Left lung (tissue), 10 donors: Measurements from ENCODE around the gene DCC. TPM values are rescaled to one million over a fixed set of nuclear protein-coding genes. Genes with fewer than 3 reads are reported as not detected.
A peak's percentile ranks its signal among the peaks of the same experiment; 100 is the strongest.

Source experiments
- ATAC-seq: fragments of 200-7000 bp; cut with Tn5 transposase; one replicate; pipeline ENCODE4 v1.9.1; 2020; ENCODE audit warnings: moderate library complexity
- DNase-seq, 4 donors: peaks; one replicate each; pipeline ENCODE4 v3.0.0-alpha.2; 2013 to 2020
- H3K27ac ChIP-seq, 2 donors: fragments of 200-600 bp; sonication (generic) in 1 of 2; one replicate each; pipeline versions ENCODE4 v1.5.0 to v1.8.0; 2020 to 2021
- H3K27me3 ChIP-seq, 2 donors: fragments of 200-600 bp; sonication (generic) in 1 of 2; one replicate each; pipeline versions ENCODE4 v1.5.0 to v1.8.0; 2020 to 2021
- H3K36me3 ChIP-seq, 2 donors: fragments of 200-600 bp; sonication (generic) in 1 of 2; one replicate each; pipeline versions ENCODE4 v1.5.0 to v1.8.0; 2020 to 2021
- H3K4me1 ChIP-seq, 2 donors: fragments of 200-600 bp; one replicate each; pipeline ENCODE4 v1.8.0; 2021
- H3K4me3 ChIP-seq, 2 donors: fragments of 200-600 bp; sonication (generic) in 1 of 2; one replicate each; pipeline versions ENCODE4 v1.5.0 to v1.8.0; 2020 to 2021; ENCODE audit warnings: mild to moderate bottlenecking in 1 of 2
- H3K9me3 ChIP-seq, 2 donors: fragments of 200-600 bp; sonication (generic) in 1 of 2; one replicate each; pipeline versions ENCODE4 v1.5.0 to v1.8.0; 2020 to 2021
- intact Hi-C, 2 donors: fragments of 100-400 bp; cut with DNase I; formaldehyde crosslinking; loops; one replicate each; pipeline versions ENCODE4 v1.11.2 to v1.14.2; 2022
- polyA plus RNA-seq, 6 donors: library from polyadenylated mRNA; unstranded; fragments of 120-200 nt; gene quantifications; one replicate each; pipeline ENCODE4 v1.2.1, GENCODE V29; 2013; ENCODE audit not compliant: insufficient read length in 6 of 6
- total RNA-seq, 2 donors: library from RNA; stranded (reverse); fragmentation: NEBNext Ultra II Directional; extraction: Animal tissue kit (Norgen Biotek cat#: 25700); gene quantifications; one replicate each; pipeline ENCODE4 v1.2.1, GENCODE V29; 2021
- TF ChIP-seq, protein P1 (sequence below), 2 donors: fragments of 200-600 bp; sonication (generic) in 1 of 2; IDR thresholded peaks; one replicate each; pipeline versions ENCODE4 v1.5.0 to v1.8.0; 2021; ENCODE audit warnings: antibody characterized with exemption in 2 of 2
- donor health status: DM: no; HTN: yes; CAD: no.
- donor health status: DM: no; HTN: no; CAD: no.

DCC gene
- total and polyA plus RNA-seq, 8 donors = 0.61 to 3.5 (median 2.1) TPM

DNA sequence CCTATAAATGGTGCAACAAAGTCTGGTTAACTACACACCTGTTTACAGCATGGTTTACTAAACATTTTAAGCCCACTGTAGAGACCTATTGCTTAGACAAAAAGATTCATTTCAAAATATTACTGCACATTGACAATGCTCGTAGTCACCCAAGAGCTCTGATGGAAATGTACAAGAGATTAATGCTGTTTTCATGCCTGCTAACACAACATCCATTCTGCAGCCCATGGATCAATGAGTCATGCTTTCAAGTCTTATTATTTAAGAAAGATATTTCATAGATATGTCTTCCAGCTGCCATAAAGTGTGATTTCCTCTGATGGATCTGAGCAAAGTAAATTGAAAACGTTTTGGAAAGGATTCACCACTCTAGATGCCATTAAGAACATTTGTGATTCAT, 1103.3 kb downstream of the DCC start:
- Histone ChIP-seq H3K27ac (no peak overlapping the region), H3K9me3 (no peaks in the 10 kb centered on the region), H3K36me3 (no peaks in the 10 kb centered on the region), H3K4me1 (no peaks in the 10 kb centered on the region), H3K27me3 (no peaks in the 10 kb centered on the region), H3K4me3 (no peak overlapping the region)
- intact Hi-C loops = loop anchor here in 1 of 2 donors (10.0 kb wide), 1 partner anchor 59 kb away; no protein-coding TSS in a partner anchor
- TF ChIP-seq, protein P1, sequence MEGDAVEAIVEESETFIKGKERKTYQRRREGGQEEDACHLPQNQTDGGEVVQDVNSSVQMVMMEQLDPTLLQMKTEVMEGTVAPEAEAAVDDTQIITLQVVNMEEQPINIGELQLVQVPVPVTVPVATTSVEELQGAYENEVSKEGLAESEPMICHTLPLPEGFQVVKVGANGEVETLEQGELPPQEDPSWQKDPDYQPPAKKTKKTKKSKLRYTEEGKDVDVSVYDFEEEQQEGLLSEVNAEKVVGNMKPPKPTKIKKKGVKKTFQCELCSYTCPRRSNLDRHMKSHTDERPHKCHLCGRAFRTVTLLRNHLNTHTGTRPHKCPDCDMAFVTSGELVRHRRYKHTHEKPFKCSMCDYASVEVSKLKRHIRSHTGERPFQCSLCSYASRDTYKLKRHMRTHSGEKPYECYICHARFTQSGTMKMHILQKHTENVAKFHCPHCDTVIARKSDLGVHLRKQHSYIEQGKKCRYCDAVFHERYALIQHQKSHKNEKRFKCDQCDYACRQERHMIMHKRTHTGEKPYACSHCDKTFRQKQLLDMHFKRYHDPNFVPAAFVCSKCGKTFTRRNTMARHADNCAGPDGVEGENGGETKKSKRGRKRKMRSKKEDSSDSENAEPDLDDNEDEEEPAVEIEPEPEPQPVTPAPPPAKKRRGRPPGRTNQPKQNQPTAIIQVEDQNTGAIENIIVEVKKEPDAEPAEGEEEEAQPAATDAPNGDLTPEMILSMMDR (IDR thresholded peaks at IDR 0.05) = no peak
- DNase-seq (no peak), ATAC-seq (no peak)

DNA sequence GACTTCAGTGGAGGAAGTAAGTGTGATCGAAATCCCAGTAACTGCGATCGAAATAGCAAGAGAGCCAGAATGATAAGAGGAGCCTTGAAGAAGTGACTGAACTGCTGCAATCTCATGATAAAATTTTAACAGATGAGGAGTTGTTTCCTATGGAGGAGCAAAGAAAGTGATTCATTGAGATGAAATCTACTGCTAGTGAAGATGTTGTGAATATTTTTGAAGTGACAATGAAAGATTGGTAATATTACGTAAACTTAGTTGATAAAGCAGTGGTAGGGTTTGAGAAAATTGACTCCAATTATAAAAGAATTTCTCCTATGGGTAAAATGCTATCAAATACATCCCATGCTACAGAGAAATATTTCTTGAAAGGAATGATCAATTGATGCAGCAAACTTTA, 1103.8 kb downstream of the DCC start:
- no peaks in the 10 kb centered on the region for H3K36me3 ChIP-seq
- H3K27ac ChIP-seq = no peak overlapping the region
- intact Hi-C loops = loop anchor here in 1 of 2 donors (10.0 kb wide), 1 partner anchor 59 kb away; no protein-coding TSS in a partner anchor
- ATAC-seq (no peak), DNase-seq (no peak)
- H3K4me3 ChIP-seq = no peak overlapping the region
- no peaks in the 10 kb centered on the region for H3K9me3 ChIP-seq
- no peaks in the 10 kb centered on the region for H3K4me1 ChIP-seq
- H3K27me3 ChIP-seq = no peaks in the 10 kb centered on the region
- TF ChIP-seq, protein P1 (IDR thresholded peaks at IDR 0.05) = no peak

DNA sequence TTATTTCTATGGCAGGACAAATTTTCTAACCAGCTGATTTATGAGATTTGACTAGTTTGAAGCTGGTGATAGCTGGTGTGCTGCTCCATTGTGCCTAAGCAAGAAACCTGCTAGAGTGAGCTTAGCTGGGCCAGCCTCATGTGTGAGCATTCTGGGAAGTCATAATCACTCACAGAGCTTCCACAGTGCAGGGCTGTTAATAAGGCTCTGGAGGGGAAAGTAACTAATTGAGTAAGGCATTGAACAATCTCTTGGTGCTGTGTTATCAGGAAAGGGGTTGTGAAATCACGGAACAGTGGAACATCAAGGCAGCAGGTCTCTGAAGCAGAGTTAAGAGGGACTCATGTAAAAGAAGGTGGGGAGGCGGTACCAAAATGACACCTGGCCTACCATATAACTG, 1111.9 kb downstream of the DCC start:
- TF ChIP-seq, protein P1 (IDR thresholded peaks at IDR 0.05) = no peak
- ATAC-seq (peak; percentile 68), DNase-seq (no peak)
- H3K4me1 ChIP-seq = no peaks in the 10 kb centered on the region
- intact Hi-C loops = no loop called here
- H3K9me3 ChIP-seq = no peaks in the 10 kb centered on the region
- no peaks in the 10 kb centered on the region for H3K36me3 ChIP-seq
- H3K4me3 ChIP-seq = no peak overlapping the region
- no peaks in the 10 kb centered on the region for H3K27me3 ChIP-seq
- no peak overlapping the region for H3K27ac ChIP-seq

DNA sequence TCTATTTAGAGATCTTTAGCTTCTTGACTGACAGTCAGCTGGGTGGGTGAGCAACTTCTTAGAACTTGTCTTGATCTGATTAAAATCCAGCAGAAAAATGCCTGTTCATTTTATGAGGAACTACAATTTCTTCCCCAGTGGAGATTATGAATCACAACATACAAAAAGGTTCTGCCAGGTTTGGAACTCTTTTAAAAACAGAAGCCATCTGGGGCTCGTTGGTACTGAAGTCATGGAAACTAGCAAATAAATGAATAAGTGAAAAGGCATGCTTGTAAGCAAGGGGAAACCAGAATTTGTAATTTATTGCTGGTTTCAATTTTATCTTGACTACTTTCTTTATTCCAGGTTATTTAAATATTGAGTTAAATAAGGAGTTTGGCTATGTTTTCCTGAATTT, 1117.1 kb downstream of the DCC start:
- Histone ChIP-seq H3K9me3 (no peaks in the 10 kb centered on the region), H3K4me3 (no peak overlapping the region), H3K4me1 (no peaks in the 10 kb centered on the region), H3K36me3 (no peaks in the 10 kb centered on the region), H3K27ac (no peak overlapping the region), H3K27me3 (no peaks in the 10 kb centered on the region)
- ATAC-seq = no peak
- DNase-seq = no peak
- intact Hi-C loops = no loop called here
- TF ChIP-seq, protein P1 (IDR thresholded peaks at IDR 0.05) = no peak

DNA sequence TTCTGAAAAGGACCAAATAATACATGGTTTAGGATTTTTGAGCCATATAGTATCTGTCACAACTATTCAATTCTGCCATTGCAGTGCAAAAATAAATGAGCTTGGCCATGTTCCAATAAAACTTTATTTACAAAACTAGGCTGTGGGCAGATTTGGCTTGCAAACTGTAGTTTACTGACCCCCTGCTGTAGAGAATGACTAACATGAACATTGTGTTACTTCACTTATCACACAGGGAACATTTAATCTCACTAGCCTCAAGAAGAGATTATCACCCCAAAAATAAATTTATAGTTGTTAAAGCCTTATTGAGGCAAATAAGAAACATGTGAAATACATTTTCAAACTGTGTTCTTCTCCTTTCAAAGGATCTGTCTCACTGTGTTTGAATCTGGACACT, 1118.3 kb downstream of the DCC start:
- Histone ChIP-seq H3K27me3 (no peaks in the 10 kb centered on the region), H3K36me3 (no peaks in the 10 kb centered on the region), H3K4me3 (no peak overlapping the region), H3K9me3 (no peaks in the 10 kb centered on the region), H3K27ac (no peak overlapping the region), H3K4me1 (no peaks in the 10 kb centered on the region)
- DNase-seq = no peak
- TF ChIP-seq, protein P1 (IDR thresholded peaks at IDR 0.05) = no peak
- intact Hi-C loops = no loop called here
- no peak for ATAC-seq
